BLaER1 (cell line): ENCODE measurements around the gene NAV2.

Experiments used
- H3K27ac ChIP-seq: shearing (Covaris generic); formaldehyde crosslinking; 2 replicates; pipeline ENCODE4 v1.8.1; 2022
- H3K27me3 ChIP-seq: shearing (Covaris generic); formaldehyde crosslinking; 2 replicates; pipeline ENCODE4 v1.8.1; 2022
- H3K36me3 ChIP-seq: shearing (Covaris generic); formaldehyde crosslinking; 2 replicates; pipeline ENCODE4 v1.8.1; 2022
- H3K4me1 ChIP-seq: shearing (Covaris generic); formaldehyde crosslinking; 2 replicates; pipeline ENCODE4 v1.8.1; 2022
- H3K4me2 ChIP-seq: shearing (Covaris generic); formaldehyde crosslinking; 2 replicates; pipeline ENCODE4 v1.8.1; 2022
- H3K4me3 ChIP-seq: shearing (Covaris generic); formaldehyde crosslinking; 2 replicates; pipeline ENCODE4 v1.8.1; 2022
- H3K9ac ChIP-seq: shearing (Covaris generic); formaldehyde crosslinking; 2 replicates; pipeline ENCODE4 v1.8.1; 2022
- H3K9me3 ChIP-seq: shearing (Covaris generic); formaldehyde crosslinking; 2 replicates; pipeline ENCODE4 v1.8.1; 2022
- H4K20me1 ChIP-seq: shearing (Covaris generic); formaldehyde crosslinking; 2 replicates; pipeline ENCODE4 v1.8.1; 2022
- Cebpa-rat ChIP-seq: shearing (Covaris generic); IDR thresholded peaks from 2 replicates; pipeline ENCODE4 v1.8.1; 2022

Gene NAV2

DNA sequence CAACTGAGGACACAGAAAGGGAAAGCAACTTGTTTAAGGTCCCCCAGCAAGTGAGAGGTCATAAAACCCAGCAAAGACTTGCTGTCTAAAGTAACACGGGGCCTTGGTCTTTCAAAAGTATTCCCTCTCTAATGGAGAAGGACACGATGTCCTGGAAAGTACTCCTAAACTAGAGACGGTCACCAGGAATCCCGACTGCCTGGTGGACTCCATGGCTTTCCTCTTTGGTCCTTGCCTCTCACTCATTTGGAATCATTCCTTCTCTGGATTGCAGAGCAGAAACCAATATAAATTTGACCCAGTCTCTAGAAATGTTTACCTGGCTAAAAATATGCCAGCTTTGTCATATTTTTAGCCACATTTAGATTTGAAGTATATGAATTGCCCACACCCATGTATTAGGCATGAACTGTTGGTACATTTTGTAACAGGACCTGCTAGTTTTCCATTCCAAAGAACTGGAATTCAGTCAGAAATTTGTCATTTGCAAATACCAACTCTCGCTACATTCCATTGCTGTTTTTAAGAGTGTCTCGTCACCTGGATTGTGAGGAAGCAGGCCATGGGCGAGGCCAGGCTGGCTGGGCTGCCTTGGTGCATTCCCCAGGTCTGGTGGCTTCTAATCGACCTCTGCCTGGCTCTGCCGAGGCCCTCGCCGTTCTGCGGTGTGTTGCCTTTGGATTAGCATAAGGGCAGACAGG lies 12.9 kb downstream of the NAV2 start:
- TF ChIP-seq Cebpa-rat: no peak
- H3K9me3 ChIP-seq: no peaks in the 10 kb centered on the region
- peaks cover 9% of the 10 kb centered on the region for H3K4me1 ChIP-seq
- H3K27ac ChIP-seq: no peak overlapping the region
- no peaks in the 10 kb centered on the region for H4K20me1 ChIP-seq
- H3K4me2 ChIP-seq: no peak overlapping the region
- no peak overlapping the region for H3K4me3 ChIP-seq
- H3K27me3 ChIP-seq: no peaks in the 10 kb centered on the region
- no peaks in the 10 kb centered on the region for H3K36me3 ChIP-seq
- no peak overlapping the region for H3K9ac ChIP-seq

DNA sequence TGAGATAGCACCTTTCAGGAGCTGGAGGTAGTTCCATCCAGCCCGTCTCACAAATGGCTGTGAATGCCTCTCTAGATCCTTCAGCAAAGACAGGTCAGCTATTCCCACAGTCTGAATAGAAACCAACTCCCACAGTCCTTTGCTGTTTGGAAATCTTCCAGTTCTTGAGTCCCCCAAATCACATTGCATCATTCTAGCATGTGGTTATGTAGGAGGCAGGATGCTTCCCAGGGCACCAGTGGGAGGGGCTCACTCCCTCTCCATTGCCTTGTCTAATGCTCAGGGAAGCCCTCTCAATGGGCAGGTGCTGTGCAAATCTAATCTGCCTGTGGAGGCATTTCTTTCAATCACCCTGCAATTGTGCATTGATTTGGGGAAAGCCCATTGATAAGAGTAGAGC lies 14.6 kb downstream of the NAV2 start:
- no peak for TF ChIP-seq Cebpa-rat
- peaks cover 9% of the 10 kb centered on the region for H3K4me1 ChIP-seq
- H4K20me1 ChIP-seq: no peaks in the 10 kb centered on the region
- H3K27me3 ChIP-seq: no peaks in the 10 kb centered on the region
- no peak overlapping the region for H3K4me2 ChIP-seq
- no peak overlapping the region for H3K4me3 ChIP-seq
- H3K27ac ChIP-seq: no peak overlapping the region
- no peaks in the 10 kb centered on the region for H3K36me3 ChIP-seq
- no peak overlapping the region for H3K9ac ChIP-seq
- no peaks in the 10 kb centered on the region for H3K9me3 ChIP-seq

DNA sequence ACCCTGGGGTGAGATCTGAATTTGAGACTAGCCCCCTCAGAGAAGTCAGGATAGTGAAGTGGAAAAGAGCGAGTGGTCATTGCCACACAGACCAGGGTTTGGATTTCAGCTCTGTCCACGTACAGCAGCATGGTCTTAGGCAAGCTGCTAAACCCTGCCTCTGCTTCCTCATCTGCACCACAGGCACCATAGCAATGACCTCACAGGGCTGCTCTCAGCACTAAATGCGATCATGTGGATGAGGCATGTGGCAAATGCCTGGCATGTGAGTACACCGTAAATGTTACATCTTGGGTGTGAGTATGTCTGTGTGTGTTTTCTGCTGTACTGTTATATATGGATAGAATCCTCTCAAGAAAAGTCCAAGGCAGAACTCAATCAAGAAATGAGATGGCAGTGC lies 15.8 kb downstream of the NAV2 start:
- H3K9ac ChIP-seq: no peak overlapping the region
- peaks cover 5% of the 10 kb centered on the region for H3K4me1 ChIP-seq
- no peaks in the 10 kb centered on the region for H4K20me1 ChIP-seq
- H3K27ac ChIP-seq: no peak overlapping the region
- TF ChIP-seq Cebpa-rat: no peak
- H3K4me3 ChIP-seq: no peak overlapping the region
- no peaks in the 10 kb centered on the region for H3K27me3 ChIP-seq
- no peaks in the 10 kb centered on the region for H3K36me3 ChIP-seq
- H3K4me2 ChIP-seq: no peak overlapping the region
- H3K9me3 ChIP-seq: no peaks in the 10 kb centered on the region

DNA sequence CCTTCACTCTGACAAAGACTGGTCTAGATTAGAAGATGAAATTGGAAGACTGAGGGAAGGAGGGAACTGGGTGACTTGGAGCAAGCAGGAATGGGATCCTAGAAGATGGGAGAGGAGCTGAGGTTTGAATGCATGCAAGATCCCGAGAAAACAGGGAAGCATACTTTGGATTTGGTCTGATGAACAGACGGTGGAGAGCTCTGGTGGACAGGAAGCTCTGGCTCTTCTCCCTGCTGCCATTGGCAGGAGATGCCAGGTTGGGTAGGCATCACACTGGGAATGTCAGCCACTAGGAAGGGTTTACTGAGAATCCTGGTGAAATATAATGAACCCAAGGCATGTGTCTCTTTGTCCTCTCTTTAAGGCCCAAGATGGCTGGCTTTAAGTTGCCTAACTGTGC lies 16.5 kb downstream of the NAV2 start:
- H3K4me1 ChIP-seq: no peaks in the 10 kb centered on the region
- no peak overlapping the region for H3K4me2 ChIP-seq
- H3K4me3 ChIP-seq: no peak overlapping the region
- no peaks in the 10 kb centered on the region for H3K9me3 ChIP-seq
- no peaks in the 10 kb centered on the region for H3K36me3 ChIP-seq
- H4K20me1 ChIP-seq: no peaks in the 10 kb centered on the region
- H3K9ac ChIP-seq: no peak overlapping the region
- TF ChIP-seq Cebpa-rat: no peak
- no peak overlapping the region for H3K27ac ChIP-seq
- no peaks in the 10 kb centered on the region for H3K27me3 ChIP-seq

DNA sequence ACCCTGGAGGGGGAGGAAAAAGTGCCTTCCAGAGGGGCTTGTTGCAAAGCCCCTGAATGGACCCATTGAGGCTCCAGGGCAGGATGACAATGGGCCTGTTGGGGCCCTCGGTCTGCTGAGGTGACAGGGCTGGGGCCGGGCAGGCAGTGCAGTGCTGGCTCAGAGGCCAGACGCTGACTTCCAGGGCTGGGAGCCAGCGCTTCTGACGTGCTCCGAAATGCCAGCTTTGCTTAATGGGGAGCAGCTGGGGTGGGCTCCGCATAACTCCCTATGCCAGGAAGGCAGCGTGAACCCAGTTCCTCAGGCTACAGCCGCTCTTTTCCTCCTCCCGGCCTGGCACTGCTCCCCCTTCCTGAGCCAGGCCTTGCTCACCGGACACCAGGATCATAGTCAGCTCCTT lies 17.7 kb downstream of the NAV2 start:
- H3K27ac ChIP-seq: no peak overlapping the region
- no peaks in the 10 kb centered on the region for H3K27me3 ChIP-seq
- no peak overlapping the region for H3K4me3 ChIP-seq
- H3K4me1 ChIP-seq: peaks cover 5% of the 10 kb centered on the region
- H4K20me1 ChIP-seq: no peaks in the 10 kb centered on the region
- no peak for TF ChIP-seq Cebpa-rat
- H3K36me3 ChIP-seq: no peaks in the 10 kb centered on the region
- H3K9ac ChIP-seq: no peak overlapping the region
- no peak overlapping the region for H3K4me2 ChIP-seq
- H3K9me3 ChIP-seq: no peaks in the 10 kb centered on the region

DNA sequence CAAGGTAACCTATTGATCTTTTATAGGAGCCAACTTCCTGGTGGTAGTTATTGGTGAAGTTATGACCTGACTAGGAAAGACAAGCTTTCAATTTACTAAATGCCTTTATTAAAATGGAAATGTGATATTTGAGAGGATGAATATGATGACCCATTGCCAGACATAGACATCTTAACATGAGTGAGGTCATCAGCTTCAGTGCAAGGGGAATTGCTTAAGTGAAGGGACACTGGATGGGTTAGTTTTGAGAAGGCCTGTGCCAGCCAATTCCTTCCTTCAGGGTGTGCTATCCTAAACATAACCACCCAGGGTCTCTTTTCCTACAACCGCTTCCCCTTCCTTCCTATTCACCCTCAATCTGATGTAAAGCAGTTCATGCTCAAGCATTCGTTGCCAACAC lies 21.5 kb downstream of the NAV2 start:
- peaks cover 19% of the 10 kb centered on the region for H3K4me1 ChIP-seq
- H3K4me2 ChIP-seq: no peak overlapping the region
- H3K9me3 ChIP-seq: no peaks in the 10 kb centered on the region
- no peak overlapping the region for H3K27ac ChIP-seq
- no peak overlapping the region for H3K4me3 ChIP-seq
- H3K9ac ChIP-seq: no peak overlapping the region
- no peak for TF ChIP-seq Cebpa-rat
- no peaks in the 10 kb centered on the region for H3K27me3 ChIP-seq
- no peaks in the 10 kb centered on the region for H3K36me3 ChIP-seq
- no peaks in the 10 kb centered on the region for H4K20me1 ChIP-seq

DNA sequence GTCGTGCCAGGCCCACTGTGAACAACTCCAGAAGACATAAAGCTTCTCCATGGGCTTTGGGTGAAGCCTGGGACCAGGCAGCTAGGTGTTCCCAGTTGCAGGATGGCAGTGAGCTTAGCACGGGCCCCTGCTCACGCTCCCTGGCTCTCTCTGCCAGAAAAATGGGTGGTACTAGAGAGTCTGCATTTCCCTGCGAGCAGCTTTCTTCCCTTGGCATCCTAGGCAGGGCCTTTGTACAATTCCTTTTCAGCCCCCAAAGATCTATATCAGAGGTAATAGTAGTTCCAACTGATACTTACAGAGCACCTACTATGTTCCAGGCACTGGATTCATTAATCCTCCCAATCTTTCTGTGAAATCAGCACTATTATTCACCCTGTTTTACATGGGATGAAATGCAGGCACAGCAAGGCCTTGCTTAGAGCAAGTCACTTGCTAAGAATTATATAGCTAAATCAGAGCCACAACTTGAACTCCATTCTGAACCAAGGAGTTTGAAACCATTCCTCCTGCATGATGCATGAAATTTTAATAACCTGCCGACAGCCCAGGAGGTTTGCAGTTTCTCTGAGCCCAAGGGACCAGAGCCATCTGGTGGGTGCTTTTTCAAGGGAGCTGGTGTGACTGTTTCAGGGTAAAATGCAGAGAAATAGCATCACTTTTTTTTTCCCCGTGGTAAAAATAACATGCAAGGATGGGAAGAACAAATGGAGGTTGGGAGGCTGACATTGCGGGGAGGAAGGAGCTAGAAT lies 22.7 kb downstream of the NAV2 start:
- H3K27ac ChIP-seq: no peak overlapping the region
- H3K36me3 ChIP-seq: no peaks in the 10 kb centered on the region
- H3K4me3 ChIP-seq: no peak overlapping the region
- no peaks in the 10 kb centered on the region for H4K20me1 ChIP-seq
- H3K9me3 ChIP-seq: no peaks in the 10 kb centered on the region
- H3K4me2 ChIP-seq: peak overlapping the region; percentile 65
- no peak overlapping the region for H3K9ac ChIP-seq
- peaks cover 19% of the 10 kb centered on the region for H3K4me1 ChIP-seq
- TF ChIP-seq Cebpa-rat: no peak
- no peaks in the 10 kb centered on the region for H3K27me3 ChIP-seq

DNA sequence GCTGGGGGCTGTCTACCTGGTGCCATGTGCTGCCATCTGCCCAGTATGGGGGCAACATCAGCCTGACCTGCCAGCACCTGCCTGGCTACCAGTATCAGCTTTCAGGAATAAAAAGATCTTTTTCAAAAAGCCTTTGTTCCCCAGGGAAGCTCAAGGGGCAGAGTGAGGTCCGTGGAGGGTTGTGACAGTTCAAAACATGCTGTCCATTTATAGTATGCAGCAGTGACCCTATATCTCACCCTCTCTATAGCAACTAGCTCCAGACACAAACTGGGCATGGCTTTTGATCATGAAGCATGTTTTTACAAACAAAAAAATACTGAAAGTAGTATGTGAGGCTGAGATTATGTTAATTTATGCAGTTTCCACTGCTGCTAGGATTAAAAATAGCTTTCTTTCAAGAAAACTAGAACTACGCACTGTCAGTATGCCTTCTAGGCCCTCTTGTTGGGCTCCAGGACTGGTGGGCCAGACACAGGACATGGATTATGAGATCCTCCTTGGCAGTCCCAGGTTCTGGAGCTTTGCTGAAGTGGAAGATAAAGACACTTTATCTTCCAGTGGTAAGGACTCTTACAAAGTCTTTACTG lies 23.4 kb downstream of the NAV2 start:
- H3K27ac ChIP-seq: no peak overlapping the region
- peaks cover 19% of the 10 kb centered on the region for H3K4me1 ChIP-seq

DNA sequence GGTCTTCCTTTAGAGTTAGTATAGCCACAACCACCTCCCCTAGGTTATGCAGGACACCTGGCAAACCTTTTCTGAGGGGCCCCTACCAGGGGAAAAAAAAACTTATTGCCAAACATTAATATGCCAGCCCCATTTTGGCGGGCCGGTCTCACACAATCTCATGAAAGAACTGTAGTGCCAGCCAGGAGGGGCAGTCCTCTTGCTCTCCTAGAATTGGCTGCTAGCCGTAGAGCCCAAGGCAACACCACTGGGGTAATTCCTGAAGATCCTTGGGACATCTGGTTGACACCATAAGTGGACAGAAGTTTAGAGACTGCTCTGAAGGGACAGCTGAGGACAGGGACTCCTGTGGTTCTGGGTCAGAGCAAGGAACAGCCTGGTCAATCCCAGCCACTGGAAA lies 24.2 kb downstream of the NAV2 start:
- Histone ChIP-seq H3K9ac (no peak overlapping the region), H3K4me3 (no peak overlapping the region), H3K27me3 (no peaks in the 10 kb centered on the region), H3K4me1 (peaks cover 19% of the 10 kb centered on the region), H4K20me1 (no peaks in the 10 kb centered on the region), H3K9me3 (no peaks in the 10 kb centered on the region), H3K4me2 (peak overlapping the region; percentile 65), H3K27ac (no peak overlapping the region), H3K36me3 (no peaks in the 10 kb centered on the region)
- no peak for TF ChIP-seq Cebpa-rat

More for the DNA sequence above, 23.4 kb downstream of the NAV2 start:
- Histone ChIP-seq H3K4me2 (peak overlapping the region; percentile 65), H4K20me1 (no peaks in the 10 kb centered on the region), H3K36me3 (no peaks in the 10 kb centered on the region), H3K4me3 (no peak overlapping the region), H3K9ac (no peak overlapping the region), H3K9me3 (no peaks in the 10 kb centered on the region), H3K27me3 (no peaks in the 10 kb centered on the region)
- TF ChIP-seq Cebpa-rat: no peak

DNA sequence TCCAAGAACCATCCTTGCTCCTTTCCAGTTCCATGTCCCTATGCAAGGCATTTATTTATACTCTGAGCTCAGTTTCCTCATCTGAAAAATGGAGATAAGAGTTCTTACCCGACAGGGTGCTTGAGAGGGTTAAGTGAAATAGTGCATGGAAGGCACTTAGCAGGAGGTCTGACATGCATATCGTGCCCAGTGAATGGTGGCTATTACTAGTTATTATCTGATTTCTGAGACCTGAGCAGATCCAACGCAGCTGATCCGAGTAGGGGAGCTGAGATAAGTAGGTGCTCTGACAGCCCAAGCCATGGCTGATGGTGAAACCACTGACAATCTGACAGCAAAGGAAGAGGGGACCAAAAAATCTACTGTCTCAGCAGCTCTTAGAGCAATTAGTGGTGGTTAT lies 24.9 kb downstream of the NAV2 start:
- Histone ChIP-seq H3K27me3 (no peaks in the 10 kb centered on the region), H3K36me3 (no peaks in the 10 kb centered on the region), H3K4me2 (no peak overlapping the region), H3K27ac (no peak overlapping the region), H3K9me3 (no peaks in the 10 kb centered on the region), H3K4me1 (peaks cover 19% of the 10 kb centered on the region), H3K9ac (no peak overlapping the region), H3K4me3 (no peak overlapping the region), H4K20me1 (no peaks in the 10 kb centered on the region)
- no peak for TF ChIP-seq Cebpa-rat
